Measurements from ENCODE around the gene APP.

Gene APP

GRCh38 chr21:25855576-25855975 lies 315.0 kb downstream of the APP start:
- TF ChIP-seq CTCF (IDR thresholded peaks at IDR 0.05; ENCODE audit: extremely low read depth, missing control alignments): no peak

GRCh38 chr21:25850126-25850842 lies 320.3 kb downstream of the APP start:
- DNase-seq (ENCODE audit: low spot score): no peak
- no peak for TF ChIP-seq CTCF (IDR thresholded peaks at IDR 0.05; ENCODE audit: extremely low read depth, missing control alignments)

More at GRCh38 chr21:25855576-25855975, 315.0 kb downstream of the APP start:
- DNase-seq (ENCODE audit: low spot score): no peak

- DNase-seq (ENCODE audit: low spot score): no peak
Measured at GRCh38 chr21:25848309-25848708, 322.3 kb downstream of the APP start.

GRCh38 chr21:25845729-25846256 lies 324.8 kb downstream of the APP start:
- DNase-seq (ENCODE audit: low spot score): peak; percentile 12
- no peak for TF ChIP-seq CTCF (IDR thresholded peaks at IDR 0.05; ENCODE audit: extremely low read depth, missing control alignments)

More at GRCh38 chr21:25848309-25848708, 322.3 kb downstream of the APP start:
- TF ChIP-seq CTCF (IDR thresholded peaks at IDR 0.05; ENCODE audit: extremely low read depth, missing control alignments): no peak

- no peak for DNase-seq (ENCODE audit: low spot score)
- TF ChIP-seq CTCF (IDR thresholded peaks at IDR 0.05; ENCODE audit: extremely low read depth, missing control alignments): no peak
Measured at GRCh38 chr21:25842925-25843324, 327.6 kb downstream of the APP start.

GRCh38 chr21:25838809-25839208 lies 331.8 kb downstream of the APP start:
- no peak for TF ChIP-seq CTCF (IDR thresholded peaks at IDR 0.05; ENCODE audit: extremely low read depth, missing control alignments)
- no peak for DNase-seq (ENCODE audit: low spot score)

GRCh38 chr21:25837533-25838265 lies 332.9 kb downstream of the APP start:
- DNase-seq (ENCODE audit: low spot score): no peak
- TF ChIP-seq CTCF (IDR thresholded peaks at IDR 0.05; ENCODE audit: extremely low read depth, missing control alignments): no peak
